D721Med (cell line): ENCODE data around the gene MAGOH.
"Not testable (repeated sequence)": the region's sequence is repeated elsewhere in the genome, so short reads cannot be mapped to it uniquely, and the experiment has no call there.

ENCODE experiments used
- DNase-seq: peaks from one replicate; pipeline ENCODE4 v3.0.0; 2011; ENCODE audit warnings: low spot score; ENCODE audit not compliant: insufficient read length
- FAIRE-seq: peaks from 2 replicates; lab custom pipeline; 2011; peaks lifted over from hg19 to GRCh38; lab: Jason Lieb, UNC
- TF ChIP-seq, protein P1 (sequence below): IDR thresholded peaks from 2 replicates; pipeline ENCODE4 v1.5.1; 2012; ENCODE audit warnings: mild to moderate bottlenecking, control low read depth; ENCODE audit not compliant: insufficient read depth; ENCODE audit errors: missing control alignments

The MAGOH gene

DNA sequence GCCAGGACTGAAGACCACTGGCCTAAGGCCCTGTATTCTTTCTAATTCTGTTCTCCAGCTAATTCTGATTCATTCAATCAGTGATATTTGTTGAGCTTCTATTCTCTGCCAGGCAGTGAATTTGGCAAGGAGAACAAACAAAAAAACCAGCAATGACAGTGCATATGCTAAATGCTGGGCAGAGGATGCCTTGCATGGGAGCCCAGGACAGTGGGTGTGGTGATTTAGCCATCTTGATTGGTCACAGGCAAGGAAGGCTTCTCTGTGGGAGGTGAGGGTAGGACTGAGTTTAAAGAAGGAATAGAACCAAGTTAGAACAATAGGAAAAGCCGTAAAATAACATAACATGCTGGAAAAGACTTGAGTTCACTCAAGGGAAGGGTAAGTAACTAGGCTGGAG lies 50.9 kb downstream of the MAGOH start:
- TF ChIP-seq, protein P1, sequence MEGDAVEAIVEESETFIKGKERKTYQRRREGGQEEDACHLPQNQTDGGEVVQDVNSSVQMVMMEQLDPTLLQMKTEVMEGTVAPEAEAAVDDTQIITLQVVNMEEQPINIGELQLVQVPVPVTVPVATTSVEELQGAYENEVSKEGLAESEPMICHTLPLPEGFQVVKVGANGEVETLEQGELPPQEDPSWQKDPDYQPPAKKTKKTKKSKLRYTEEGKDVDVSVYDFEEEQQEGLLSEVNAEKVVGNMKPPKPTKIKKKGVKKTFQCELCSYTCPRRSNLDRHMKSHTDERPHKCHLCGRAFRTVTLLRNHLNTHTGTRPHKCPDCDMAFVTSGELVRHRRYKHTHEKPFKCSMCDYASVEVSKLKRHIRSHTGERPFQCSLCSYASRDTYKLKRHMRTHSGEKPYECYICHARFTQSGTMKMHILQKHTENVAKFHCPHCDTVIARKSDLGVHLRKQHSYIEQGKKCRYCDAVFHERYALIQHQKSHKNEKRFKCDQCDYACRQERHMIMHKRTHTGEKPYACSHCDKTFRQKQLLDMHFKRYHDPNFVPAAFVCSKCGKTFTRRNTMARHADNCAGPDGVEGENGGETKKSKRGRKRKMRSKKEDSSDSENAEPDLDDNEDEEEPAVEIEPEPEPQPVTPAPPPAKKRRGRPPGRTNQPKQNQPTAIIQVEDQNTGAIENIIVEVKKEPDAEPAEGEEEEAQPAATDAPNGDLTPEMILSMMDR = no peak
- FAIRE-seq (no peak), DNase-seq (no peak)

DNA sequence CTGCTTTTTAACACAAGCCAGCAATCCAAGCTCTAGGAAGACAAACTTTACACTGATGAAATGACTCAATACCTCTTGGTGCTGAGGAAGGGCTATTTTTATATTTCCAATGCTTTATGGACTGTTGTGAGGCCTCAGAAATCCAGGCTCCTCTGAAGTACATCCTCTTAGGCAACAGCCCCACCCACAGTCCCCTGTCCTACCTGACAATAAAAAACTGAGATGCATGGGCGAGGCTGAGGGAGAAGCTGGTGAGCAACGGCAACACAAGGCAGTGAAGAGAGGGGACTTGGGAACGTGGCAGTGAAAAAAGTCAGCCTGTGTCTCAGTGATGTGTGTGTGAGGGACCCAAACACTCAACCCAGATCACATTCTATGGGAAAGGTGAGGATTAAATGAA lies 51.8 kb downstream of the MAGOH start:
- TF ChIP-seq, protein P1 = no peak
- DNase-seq = no peak
- no peak for FAIRE-seq

DNA sequence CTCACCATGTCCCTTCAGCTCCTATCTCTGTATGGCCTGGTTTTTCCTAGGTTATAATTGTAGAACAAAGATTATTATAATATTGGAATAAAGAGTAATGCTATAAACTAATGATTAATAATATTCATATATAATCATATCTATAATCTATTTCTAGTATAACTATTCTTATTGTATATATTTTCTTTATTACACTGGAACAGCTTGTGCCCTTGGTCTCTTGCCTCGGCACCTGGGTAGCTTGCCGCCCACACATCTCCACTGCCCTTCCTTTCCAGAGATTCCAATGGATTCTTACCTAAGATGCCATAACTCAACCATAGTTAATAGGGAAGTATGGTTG lies 52.4 kb downstream of the MAGOH start:
- DNase-seq, FAIRE-seq: not testable (repeated sequence)
- TF ChIP-seq, protein P1 = peak; percentile 4

DNA sequence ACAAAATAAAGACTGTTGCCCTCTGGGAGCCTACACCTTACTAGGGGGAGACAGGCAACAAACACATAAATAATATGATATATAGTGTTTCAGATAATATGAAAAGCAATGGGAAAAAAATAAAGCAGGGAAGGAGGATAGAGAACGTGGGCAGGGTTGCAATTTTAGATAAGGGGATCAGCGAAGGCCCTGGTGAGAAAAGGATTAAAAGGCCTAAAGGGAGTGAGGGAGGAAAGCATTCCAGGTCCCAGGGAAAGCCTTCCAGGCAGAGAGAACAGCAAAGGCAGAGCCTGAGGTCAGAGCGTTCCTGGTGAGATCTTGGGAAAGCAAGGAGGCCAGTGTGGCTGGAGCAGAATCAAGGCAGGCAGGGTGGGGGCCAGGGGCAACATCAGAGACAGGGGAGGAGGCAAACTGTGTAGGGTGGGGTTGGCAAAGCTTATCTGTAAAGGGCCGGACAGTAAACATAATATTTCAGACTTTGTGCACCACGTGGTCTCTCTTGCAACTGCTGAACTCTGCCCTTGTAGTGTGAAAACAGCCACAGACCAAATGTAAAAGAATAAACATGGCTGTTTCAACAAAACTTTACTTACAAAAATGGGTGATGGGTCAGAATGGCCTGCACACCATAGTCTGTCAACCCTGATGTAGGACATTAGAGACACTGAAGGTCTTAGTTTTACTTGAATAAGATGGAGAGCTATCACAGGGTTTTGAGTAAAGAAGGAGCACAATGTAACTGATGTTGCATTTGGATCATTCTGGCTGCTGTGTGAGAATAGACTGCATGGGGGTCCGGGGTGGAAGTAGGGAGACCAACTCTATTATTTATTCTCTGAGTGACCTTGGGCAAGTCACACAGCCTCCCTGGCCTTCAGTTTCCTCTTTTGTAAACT lies 55.0 kb downstream of the MAGOH start:
- DNase-seq = no peak
- no peak for FAIRE-seq
- TF ChIP-seq, protein P1 = no peak

DNA sequence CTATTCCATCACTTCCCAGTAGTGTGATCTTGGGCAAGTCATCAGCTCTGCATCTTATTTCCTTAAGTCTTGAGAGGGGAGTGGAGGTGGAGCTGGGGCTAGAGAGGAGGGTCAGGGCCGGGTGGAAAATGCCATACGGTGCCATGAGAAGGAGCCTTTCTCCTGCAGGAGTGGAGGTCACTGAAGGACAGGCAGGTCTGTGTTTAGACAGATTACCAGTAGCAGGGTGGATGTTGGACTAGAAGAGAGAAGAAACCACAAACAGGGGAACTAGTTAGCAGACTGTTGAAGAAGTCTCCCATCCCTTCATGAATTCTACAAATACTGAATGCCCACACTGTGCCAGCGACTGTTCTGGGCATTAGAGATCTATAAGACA lies 55.6 kb downstream of the MAGOH start:
- TF ChIP-seq, protein P1 = no peak
- no peak for FAIRE-seq
- DNase-seq = no peak

DNA sequence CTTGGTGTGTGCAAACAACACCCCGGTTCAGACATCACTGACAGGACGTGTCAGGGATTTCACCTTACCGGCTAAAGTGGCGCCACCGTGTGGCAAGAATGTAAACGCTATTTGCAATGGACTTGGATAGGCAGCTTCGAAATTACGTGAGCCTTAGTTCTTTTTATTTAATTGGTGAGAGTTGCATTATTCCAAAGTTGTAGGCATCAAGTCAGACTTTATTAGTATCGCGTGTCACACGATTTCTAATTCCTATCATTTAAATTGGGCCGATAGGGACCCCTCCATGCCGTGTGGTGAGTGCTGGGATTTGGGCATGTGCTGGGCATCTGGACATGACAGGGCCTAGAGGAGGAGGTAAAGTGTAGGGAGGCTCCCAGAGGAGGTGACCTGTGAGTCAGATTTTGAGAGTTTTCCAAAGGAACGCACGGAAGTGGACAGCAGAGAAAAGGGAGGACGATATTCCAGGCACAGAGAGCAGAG lies 56.2 kb downstream of the MAGOH start:
- peak; percentile 62 for DNase-seq

More for the DNA sequence above, 56.2 kb downstream of the MAGOH start:
- no peak for FAIRE-seq
- TF ChIP-seq, protein P1 = peak; percentile 89
